ENCODE measurements around the gene GIMAP2. TPM values are rescaled to one million over a fixed set of nuclear protein-coding genes. Genes with fewer than 3 reads are reported as not detected.

The GIMAP2 gene
- total and polyA plus RNA-seq, 10 donors: 33.9 to 126 (median 74.3) TPM

DNA sequence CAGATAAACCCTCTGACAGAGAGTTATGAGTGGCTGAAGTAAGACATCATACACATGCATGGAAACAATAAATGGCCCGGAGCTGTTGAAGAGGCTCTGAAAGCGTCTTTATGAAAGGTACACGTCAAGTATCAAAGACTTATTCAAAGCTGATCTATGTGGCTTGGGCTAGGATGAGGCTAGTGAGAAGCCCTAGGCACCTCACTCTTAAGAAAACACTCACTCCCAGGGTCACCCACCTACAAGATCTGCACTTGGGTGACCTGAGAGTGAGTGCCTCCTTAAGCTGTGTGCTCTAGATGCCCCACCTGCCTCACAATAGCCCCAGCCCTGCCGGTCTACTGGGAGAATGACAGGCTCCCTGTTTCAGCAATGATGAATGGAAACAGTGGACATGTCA is 29.8 kb downstream of the GIMAP2 start:
- Histone ChIP-seq H3K9me3 (peaks cover 0 to 27% (median 21%) of the 10 kb centered on the region in 8 donors), H3K27ac (peak overlapping the region; percentile 61 to 92 (median 82)), H3K4me1 (peaks cover 11 to 53% (median 38%) of the 10 kb centered on the region in 6 donors), H3K36me3 (peaks cover 1 to 17% (median 14%) of the 10 kb centered on the region in 6 donors), H3K4me3 (peak overlapping the region in 4 of 8 donors; percentile 60 to 87 (median 68)), H3K27me3 (replicated peaks in 1 of 7) (no peaks in the 10 kb centered on the region)
- TF ChIP-seq POLR2A (IDR thresholded peaks at IDR 0.05) (no peak), CTCF (IDR thresholded peaks at IDR 0.05 in 8 of 11, conservative IDR thresholded peaks at IDR 0.05 in 3 of 11) (no peak)
- 72 to 87% (median 74%) methylated on average over 4 of the region's 4 CpGs for WGBS, 5 donors
- DNase-seq: no peak
- intact Hi-C loops (cut with DNase I; ENCODE audit: low total_unique reads): no loop called here

DNA sequence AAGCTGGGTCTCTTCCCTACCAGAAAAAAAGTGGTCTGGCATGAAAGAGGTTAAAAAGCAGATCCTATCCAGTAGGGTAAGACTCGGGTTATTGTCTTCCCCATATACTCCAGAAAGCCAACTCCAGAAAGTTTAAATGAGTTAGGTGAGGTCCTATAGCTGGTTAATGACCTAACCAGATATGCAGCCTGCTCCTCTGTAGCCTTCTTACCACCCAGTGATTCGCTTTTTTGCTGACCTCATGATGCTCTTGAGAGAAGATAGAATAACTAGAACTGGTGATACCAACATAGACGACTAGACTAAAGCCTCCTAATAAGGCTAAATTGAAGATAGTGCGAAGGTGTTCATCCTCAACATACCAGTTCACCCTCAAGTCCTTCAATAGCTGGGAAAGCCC is 30.2 kb downstream of the GIMAP2 start:
- Histone ChIP-seq H3K36me3 (peaks cover 2 to 21% (median 18%) of the 10 kb centered on the region in 6 donors), H3K4me1 (peaks cover 11 to 57% (median 43%) of the 10 kb centered on the region in 6 donors), H3K4me3 (peak overlapping the region; percentile 51 to 87 (median 64)), H3K27me3 (replicated peaks in 1 of 7) (no peaks in the 10 kb centered on the region), H3K9me3 (peaks cover 0 to 27% (median 21%) of the 10 kb centered on the region in 8 donors), H3K27ac (peak overlapping the region; percentile 61 to 92 (median 82))
- no peak for DNase-seq
- 50 to 58% (median 55%) methylated on average over 4 of the region's 4 CpGs for WGBS, 5 donors
- intact Hi-C loops (cut with DNase I; ENCODE audit: low total_unique reads): no loop called here
- TF ChIP-seq POLR2A (IDR thresholded peaks at IDR 0.05): no peak
- TF ChIP-seq CTCF (IDR thresholded peaks at IDR 0.05 in 8 of 11, conservative IDR thresholded peaks at IDR 0.05 in 3 of 11): no peak
- no peak for TF ChIP-seq POLR2AphosphoS5 (IDR thresholded peaks at IDR 0.05)

GRCh38 chr7:150716368-150716767 is 30.9 kb downstream of the GIMAP2 start, which contains the start of gene GIMAP1:
GIMAP1 (plus strand) TSS chr7:150716613; CDS start chr7:150719048, 2,435 bp downstream.
- 3 to 8% (median 5%) methylated on average over 5 of the region's 5 CpGs for WGBS, 5 donors
- intact Hi-C loops (cut with DNase I; ENCODE audit: low total_unique reads): no loop called here
- H3K27ac ChIP-seq: peak within 1 kb of the TSS; percentile 61 to 92 (median 82)

More at GRCh38 chr7:150716368-150716767, 30.9 kb downstream of the GIMAP2 start, which contains the start of gene GIMAP1:
- TF ChIP-seq CTCF (IDR thresholded peaks at IDR 0.05 in 8 of 11, conservative IDR thresholded peaks at IDR 0.05 in 3 of 11) (no peak), POLR2A (IDR thresholded peaks at IDR 0.05) (peak in 2 of 3 donors; percentile 13 to 64), POLR2AphosphoS5 (IDR thresholded peaks at IDR 0.05) (peak in 2 of 3 donors; percentile 81 to 96)
- Histone ChIP-seq H3K36me3 (peaks cover 2 to 27% (median 23%) of the 10 kb centered on the region in 6 donors), H3K27me3 (replicated peaks in 1 of 7) (no peaks in the 10 kb centered on the region), H3K9me3 (peaks cover 0 to 27% (median 21%) of the 10 kb centered on the region in 8 donors), H3K4me3 (peak within 1 kb of the TSS; percentile 51 to 87 (median 64)), H3K4me1 (peaks cover 11 to 64% (median 47%) of the 10 kb centered on the region in 6 donors)
- peak; percentile 84 for DNase-seq
